Stimulated activated memory B cell treated with anti-CD40 and anti-IgM and Interleukin-4, amounts not matched to agents 10 μg/mL and 1 μg/mL and 100 μg/mL, for 72 hours (primary cell): ENCODE data around the gene PDE4D.

ENCODE experiments used
- ATAC-seq: fragments of 150-1000 bp; cut with Tn5 transposase; 2 replicates; pipeline ENCODE4 v1.10.0; 2021
- H3K27ac Mint-ChIP-seq: one replicate; pipeline ENCODE4 v1.8.0; 2022; ENCODE audit warnings: mild to moderate bottlenecking, mixed read lengths
- H3K27me3 Mint-ChIP-seq: one replicate; pipeline ENCODE4 v1.8.0; 2022; ENCODE audit warnings: mixed read lengths
- H3K36me3 Mint-ChIP-seq: one replicate; pipeline ENCODE4 v1.8.0; 2022; ENCODE audit warnings: mixed read lengths
- H3K4me1 Mint-ChIP-seq: one replicate; pipeline ENCODE4 v1.8.0; 2022; ENCODE audit warnings: mixed read lengths
- H3K4me3 Mint-ChIP-seq: one replicate; pipeline ENCODE4 v1.8.0; 2022; ENCODE audit warnings: mild to moderate bottlenecking, moderate library complexity, mixed read lengths
- H3K9me3 Mint-ChIP-seq: one replicate; pipeline ENCODE4 v1.8.0; 2022; ENCODE audit warnings: mixed read lengths

PDE4D gene

GRCh38 chr5:59287361-59287760 is 606.2 kb downstream of the PDE4D start:
- Mint-ChIP-seq H3K27ac (no peak overlapping the region), H3K9me3 (no peaks in the 10 kb centered on the region), H3K4me1 (no peaks in the 10 kb centered on the region), H3K4me3 (no peak overlapping the region), H3K36me3 (no peaks in the 10 kb centered on the region), H3K27me3 (no peaks in the 10 kb centered on the region)
- ATAC-seq = no peak

DNA sequence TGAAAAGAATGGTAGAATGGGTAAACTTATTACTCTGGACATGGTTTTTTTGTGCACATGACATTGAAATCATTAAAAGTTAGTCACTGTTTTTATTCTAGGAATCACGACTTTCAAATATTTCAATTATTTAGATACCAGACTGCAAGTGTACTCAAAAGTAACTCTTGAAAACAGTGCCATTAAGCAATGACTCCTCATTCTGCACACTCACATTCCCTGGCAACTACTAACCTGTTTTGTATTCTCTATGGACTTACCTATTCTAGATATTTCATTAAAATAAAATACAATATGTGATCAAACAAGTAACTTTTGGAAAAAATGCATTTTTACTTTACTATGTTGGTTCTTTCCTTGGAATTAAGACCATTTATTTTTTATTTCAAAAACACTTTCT is 607.0 kb downstream of the PDE4D start:
- Mint-ChIP-seq H3K4me3 (no peak overlapping the region), H3K27ac (no peak overlapping the region)

GRCh38 chr5:59285300-59286016 is 608.1 kb downstream of the PDE4D start:
- Mint-ChIP-seq H3K4me1 (no peaks in the 10 kb centered on the region), H3K9me3 (no peaks in the 10 kb centered on the region), H3K27me3 (no peaks in the 10 kb centered on the region), H3K27ac (no peak overlapping the region), H3K36me3 (no peaks in the 10 kb centered on the region), H3K4me3 (no peak overlapping the region)
- no peak for ATAC-seq

More for the DNA sequence above, 607.0 kb downstream of the PDE4D start:
- Mint-ChIP-seq H3K36me3 (no peaks in the 10 kb centered on the region), H3K4me1 (no peaks in the 10 kb centered on the region), H3K9me3 (no peaks in the 10 kb centered on the region), H3K27me3 (no peaks in the 10 kb centered on the region)
- no peak for ATAC-seq

DNA sequence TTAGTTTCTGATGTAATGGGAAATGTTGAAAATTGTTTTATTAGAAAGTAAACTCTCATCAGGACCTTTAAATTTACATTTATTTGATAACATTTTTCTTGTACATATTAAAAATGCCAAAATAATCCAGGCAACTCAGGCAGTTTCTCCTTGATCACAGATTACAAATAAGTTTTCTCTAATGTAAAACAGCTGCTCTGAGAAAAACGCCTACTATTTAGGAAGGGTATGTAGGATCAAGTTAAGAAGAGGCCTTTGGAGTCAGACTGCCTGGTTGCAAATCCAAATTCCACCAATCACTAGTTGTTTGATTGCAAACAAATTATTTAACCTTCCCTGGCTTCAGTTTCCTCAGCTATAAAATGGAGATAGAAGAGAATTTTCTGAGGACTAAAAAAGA is 610.8 kb downstream of the PDE4D start:
- Mint-ChIP-seq H3K36me3 (no peaks in the 10 kb centered on the region), H3K4me1 (peaks cover 2% of the 10 kb centered on the region), H3K27ac (no peak overlapping the region), H3K27me3 (no peaks in the 10 kb centered on the region), H3K4me3 (no peak overlapping the region), H3K9me3 (no peaks in the 10 kb centered on the region)
- ATAC-seq = no peak

DNA sequence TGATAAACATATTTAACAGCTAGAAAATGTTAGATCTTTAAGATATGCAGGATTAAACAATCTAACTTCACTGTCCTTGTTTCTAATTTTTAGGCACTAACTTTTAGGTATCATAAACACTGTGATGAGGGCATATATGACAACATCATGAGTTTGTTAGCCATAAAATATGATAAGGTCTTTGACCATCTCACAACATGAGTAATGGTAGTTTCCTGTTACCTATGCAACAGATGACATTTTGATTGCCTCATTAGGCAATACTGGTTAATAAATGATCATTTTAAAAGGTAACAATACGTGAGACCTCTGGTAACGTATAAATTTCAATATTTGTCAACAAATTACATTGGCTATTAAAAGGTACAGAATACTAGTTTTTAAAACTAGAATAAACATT is 613.5 kb downstream of the PDE4D start:
- H3K4me1 Mint-ChIP-seq = peaks cover 20% of the 10 kb centered on the region
- H3K27ac Mint-ChIP-seq = no peak overlapping the region
- no peaks in the 10 kb centered on the region for H3K27me3 Mint-ChIP-seq
- no peaks in the 10 kb centered on the region for H3K9me3 Mint-ChIP-seq
- no peak overlapping the region for H3K4me3 Mint-ChIP-seq
- H3K36me3 Mint-ChIP-seq = no peaks in the 10 kb centered on the region
- ATAC-seq = no peak

DNA sequence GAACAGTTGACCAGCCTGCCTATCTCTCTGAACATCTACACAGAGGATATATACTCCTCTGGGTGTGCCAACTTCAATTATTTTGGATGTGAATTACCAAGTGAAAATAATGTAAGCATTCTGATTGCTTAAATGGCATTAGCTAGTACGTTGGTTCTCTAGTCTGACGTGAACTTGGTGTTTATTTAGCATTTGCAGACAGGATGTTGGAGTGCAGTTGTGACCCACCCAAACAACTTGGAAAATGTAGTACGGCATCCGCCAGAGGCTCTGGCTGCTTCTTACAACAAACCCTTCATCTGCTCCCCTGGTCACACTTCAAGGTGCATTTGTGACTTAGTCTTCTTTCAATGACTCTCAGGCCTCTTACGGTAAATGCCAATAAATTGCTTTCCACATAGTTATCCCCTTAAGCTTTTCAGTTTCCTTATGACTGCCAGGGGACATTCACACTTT is 616.6 kb downstream of the PDE4D start:
- H3K4me1 Mint-ChIP-seq = peaks cover 21% of the 10 kb centered on the region
- peak; percentile 22 for ATAC-seq
- H3K36me3 Mint-ChIP-seq = no peaks in the 10 kb centered on the region
- H3K27me3 Mint-ChIP-seq = no peaks in the 10 kb centered on the region
- H3K4me3 Mint-ChIP-seq = no peak overlapping the region
- H3K27ac Mint-ChIP-seq = no peak overlapping the region
- H3K9me3 Mint-ChIP-seq = no peaks in the 10 kb centered on the region

DNA sequence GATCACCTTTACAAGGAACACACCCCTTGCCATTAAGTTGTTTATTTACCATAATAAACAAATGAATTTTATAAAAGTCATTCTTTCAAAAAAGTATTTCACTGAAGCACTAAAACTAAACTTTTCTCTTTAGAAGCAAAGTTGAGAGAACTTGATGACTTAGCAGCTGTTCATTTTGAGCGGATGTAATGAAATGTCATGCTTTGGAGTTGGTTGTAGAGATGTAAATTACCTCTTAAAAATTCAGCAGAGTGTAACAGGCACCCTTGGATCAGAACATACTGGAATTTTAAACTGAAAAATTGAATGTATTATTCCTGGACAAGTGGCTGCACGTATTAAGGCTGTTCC is 617.2 kb downstream of the PDE4D start:
- no peak overlapping the region for H3K27ac Mint-ChIP-seq
- peaks cover 21% of the 10 kb centered on the region for H3K4me1 Mint-ChIP-seq
- H3K36me3 Mint-ChIP-seq = no peaks in the 10 kb centered on the region
- H3K9me3 Mint-ChIP-seq = no peaks in the 10 kb centered on the region
- no peak for ATAC-seq
- H3K27me3 Mint-ChIP-seq = no peaks in the 10 kb centered on the region
- H3K4me3 Mint-ChIP-seq = peak overlapping the region; percentile 77

DNA sequence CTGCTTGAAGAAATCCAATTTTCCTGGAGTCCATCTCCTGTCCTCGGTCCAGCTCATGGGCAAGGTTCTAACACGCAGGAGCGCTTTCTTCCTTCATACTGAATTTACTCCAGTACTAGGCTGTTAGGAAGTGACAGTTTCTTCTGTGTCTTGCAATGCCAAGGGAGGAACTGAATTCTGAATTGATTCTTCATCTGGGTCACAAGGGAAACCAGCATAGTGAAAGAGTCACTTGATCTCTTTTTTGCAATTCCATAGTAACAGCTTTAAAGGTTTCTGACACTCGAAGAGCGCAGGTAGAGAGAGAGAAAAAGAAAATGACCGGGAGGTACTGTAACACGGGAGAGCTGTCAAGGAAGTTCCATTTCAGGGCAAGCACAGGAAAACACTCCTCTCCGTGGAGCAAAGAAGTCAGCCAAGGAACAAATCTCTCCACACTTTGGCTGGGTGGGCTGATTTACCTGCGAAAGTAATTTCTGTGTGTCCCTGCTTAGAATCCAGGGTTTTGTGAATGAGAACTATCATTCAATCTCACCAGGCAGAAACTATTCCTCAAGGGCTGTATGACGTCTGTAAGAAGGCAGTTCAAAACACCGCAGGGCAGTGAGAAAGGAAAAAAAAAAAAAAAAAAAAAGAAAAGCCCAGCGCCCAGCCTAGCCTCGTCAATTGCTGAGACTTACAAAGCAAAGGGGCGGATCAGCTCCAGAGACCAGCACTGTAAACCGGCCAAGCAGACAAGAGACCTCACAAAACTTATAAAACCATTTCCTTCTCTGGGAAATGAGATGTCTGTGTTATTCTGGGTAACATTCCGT is 617.8 kb downstream of the PDE4D start:
- H3K4me1 Mint-ChIP-seq = peaks cover 21% of the 10 kb centered on the region
- peak; percentile 71 for ATAC-seq
- H3K4me3 Mint-ChIP-seq = peak overlapping the region; percentile 77
- peak overlapping the region; percentile 30 for H3K27ac Mint-ChIP-seq
- H3K36me3 Mint-ChIP-seq = no peaks in the 10 kb centered on the region
- H3K27me3 Mint-ChIP-seq = no peaks in the 10 kb centered on the region
- no peaks in the 10 kb centered on the region for H3K9me3 Mint-ChIP-seq

- H3K4me3 Mint-ChIP-seq = peak overlapping the region; percentile 77
- peak overlapping the region; percentile 30 for H3K27ac Mint-ChIP-seq
- H3K36me3 Mint-ChIP-seq = no peaks in the 10 kb centered on the region
- ATAC-seq = no peak
- H3K9me3 Mint-ChIP-seq = no peaks in the 10 kb centered on the region
- peaks cover 21% of the 10 kb centered on the region for H3K4me1 Mint-ChIP-seq
- H3K27me3 Mint-ChIP-seq = no peaks in the 10 kb centered on the region
Observed at GRCh38 chr5:59275170-59275509, 618.4 kb downstream of the PDE4D start.

- Mint-ChIP-seq H3K4me3 (no peak overlapping the region), H3K36me3 (no peaks in the 10 kb centered on the region), H3K27ac (no peak overlapping the region), H3K27me3 (no peaks in the 10 kb centered on the region), H3K9me3 (no peaks in the 10 kb centered on the region), H3K4me1 (peaks cover 21% of the 10 kb centered on the region)
- ATAC-seq = no peak
Observed at GRCh38 chr5:59274106-59274636, 619.4 kb downstream of the PDE4D start.

DNA sequence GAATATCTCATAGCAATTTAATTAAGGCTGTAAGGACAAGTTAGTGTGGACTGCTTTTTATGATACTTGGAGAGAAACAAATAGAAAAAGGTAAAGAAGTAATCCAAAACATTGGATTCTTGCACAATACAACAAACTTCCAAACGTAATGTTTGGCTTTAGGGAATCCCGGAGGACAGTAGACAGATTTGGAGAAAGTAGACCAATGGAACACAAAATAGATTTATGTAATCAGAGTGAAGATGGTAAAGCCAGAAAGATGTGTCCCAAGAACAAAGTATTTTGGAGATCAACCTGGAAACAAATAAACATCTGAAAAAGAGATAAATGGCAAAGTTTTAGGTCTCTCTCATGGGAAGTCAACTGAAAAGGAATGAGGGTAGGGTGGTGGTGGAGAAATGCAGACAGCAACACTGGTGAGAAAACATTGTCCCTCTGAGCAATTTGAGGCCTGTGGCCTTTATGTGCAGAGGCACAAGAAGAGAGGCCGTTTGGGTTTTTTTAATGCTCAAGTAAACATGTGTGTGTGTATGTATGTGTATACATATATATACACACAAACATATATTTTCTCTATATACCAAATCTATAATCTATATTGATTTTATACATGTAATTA is 620.6 kb downstream of the PDE4D start:
- Mint-ChIP-seq H3K27ac (no peak overlapping the region), H3K9me3 (no peaks in the 10 kb centered on the region), H3K36me3 (no peaks in the 10 kb centered on the region), H3K27me3 (no peaks in the 10 kb centered on the region), H3K4me1 (peaks cover 21% of the 10 kb centered on the region), H3K4me3 (no peak overlapping the region)
- ATAC-seq = no peak

- Mint-ChIP-seq H3K4me1 (no peaks in the 10 kb centered on the region), H3K9me3 (no peaks in the 10 kb centered on the region), H3K36me3 (no peaks in the 10 kb centered on the region), H3K27me3 (no peaks in the 10 kb centered on the region), H3K4me3 (no peak overlapping the region), H3K27ac (no peak overlapping the region)
- no peak for ATAC-seq
Observed at GRCh38 chr5:59268756-59269415, 624.6 kb downstream of the PDE4D start.

DNA sequence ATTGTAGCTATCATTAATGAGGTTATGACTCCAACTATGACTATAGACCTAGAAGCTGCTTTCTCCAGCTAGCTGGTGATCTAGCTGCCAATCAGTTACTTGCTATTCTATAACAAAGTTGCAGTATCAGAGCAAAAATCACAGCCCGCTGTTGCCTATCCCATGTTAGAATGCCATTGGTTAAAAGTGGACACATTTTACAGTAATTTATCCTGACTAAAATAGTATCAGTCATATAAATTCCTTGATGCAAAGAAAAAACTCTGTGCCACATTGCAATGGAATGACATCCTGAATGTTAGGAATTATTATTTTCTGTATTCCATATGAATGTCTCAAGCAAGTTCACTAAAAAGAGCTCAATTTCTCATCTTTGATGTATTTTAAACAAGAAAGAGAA is 626.5 kb downstream of the PDE4D start:
- Mint-ChIP-seq H3K36me3 (no peaks in the 10 kb centered on the region), H3K4me1 (no peaks in the 10 kb centered on the region), H3K27ac (no peak overlapping the region), H3K4me3 (no peak overlapping the region), H3K27me3 (no peaks in the 10 kb centered on the region), H3K9me3 (no peaks in the 10 kb centered on the region)
- ATAC-seq = no peak

DNA sequence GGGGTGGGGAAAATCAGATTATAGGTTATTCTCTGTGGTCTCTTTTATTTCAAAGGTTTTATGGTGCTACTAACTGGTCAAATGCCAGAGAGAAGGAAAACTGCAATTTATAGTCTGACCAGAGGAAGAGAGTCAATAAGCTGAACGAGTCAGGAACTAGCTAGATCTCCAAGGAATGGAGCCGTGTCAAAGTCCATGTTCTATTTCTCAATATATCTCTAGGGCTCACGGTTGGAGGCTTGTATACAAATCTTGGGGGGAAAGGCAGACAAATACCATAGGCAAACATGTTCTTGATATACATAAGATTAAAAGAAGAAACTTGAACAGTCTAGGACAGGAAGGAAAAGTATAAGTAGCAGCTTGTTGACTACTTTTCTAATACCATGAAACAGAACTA is 627.1 kb downstream of the PDE4D start:
- Mint-ChIP-seq H3K9me3 (no peaks in the 10 kb centered on the region), H3K4me1 (no peaks in the 10 kb centered on the region), H3K27me3 (no peaks in the 10 kb centered on the region), H3K36me3 (no peaks in the 10 kb centered on the region), H3K4me3 (no peak overlapping the region), H3K27ac (no peak overlapping the region)
- no peak for ATAC-seq

- Mint-ChIP-seq H3K27me3 (no peaks in the 10 kb centered on the region), H3K36me3 (no peaks in the 10 kb centered on the region), H3K4me3 (no peak overlapping the region), H3K9me3 (no peaks in the 10 kb centered on the region), H3K27ac (no peak overlapping the region), H3K4me1 (peaks cover 4% of the 10 kb centered on the region)
- no peak for ATAC-seq
Observed at GRCh38 chr5:59264639-59265245, 628.8 kb downstream of the PDE4D start.
